GOT3 (cell line): ENCODE measurements around the gene ELAVL1.
A peak's percentile ranks its signal among the peaks of the same experiment; 100 is the strongest.
"Not testable (repeated sequence)": the region's sequence is repeated elsewhere in the genome, so short reads cannot be mapped to it uniquely, and the experiment has no call there.

Source experiments
- DNase-seq: peaks from one replicate; lab custom pipeline; 2025; ENCODE audit warnings: mixed read lengths; lab: John Stamatoyannopoulos, UW

The ELAVL1 gene

GRCh38 chr19:8005534-8006256 lies at the start of gene ELAVL1:
TSS of gene ELAVL1 (minus strand) at chr19:8005641. CDS start at chr19:7991815, 13,826 bp downstream.
- peak; percentile 79 for DNase-seq

- DNase-seq = no peak
Observed at GRCh38 chr19:8054169-8054568, 48.7 kb upstream of the ELAVL1 start.

DNA sequence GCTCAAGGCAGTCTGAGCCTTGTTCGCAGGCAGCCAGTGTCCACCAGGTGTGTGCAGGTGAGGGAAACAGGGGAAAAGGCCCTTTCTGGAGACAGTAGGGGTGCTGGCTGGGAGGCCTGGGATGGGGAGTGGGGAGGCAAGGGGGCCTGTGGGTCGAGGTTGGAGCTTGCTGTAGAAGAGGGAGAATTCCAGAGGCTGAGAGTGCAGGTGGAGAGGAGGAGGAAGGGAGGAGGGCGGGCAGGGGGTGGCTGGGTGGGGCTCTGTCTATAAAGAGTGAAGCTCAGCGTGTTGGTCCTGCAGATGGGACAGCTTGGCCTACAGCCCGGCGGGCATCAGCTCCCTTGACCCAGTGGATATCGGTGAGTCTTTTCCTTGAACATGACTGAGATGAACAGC lies 47.0 kb upstream of the ELAVL1 start, which contains the start of gene CCL25:
TSS of gene CCL25 (plus strand) at position 297 of the 396 bp plus-strand sequence. CDS start 290 bp downstream, outside the sequence.
- no peak for DNase-seq

DNA sequence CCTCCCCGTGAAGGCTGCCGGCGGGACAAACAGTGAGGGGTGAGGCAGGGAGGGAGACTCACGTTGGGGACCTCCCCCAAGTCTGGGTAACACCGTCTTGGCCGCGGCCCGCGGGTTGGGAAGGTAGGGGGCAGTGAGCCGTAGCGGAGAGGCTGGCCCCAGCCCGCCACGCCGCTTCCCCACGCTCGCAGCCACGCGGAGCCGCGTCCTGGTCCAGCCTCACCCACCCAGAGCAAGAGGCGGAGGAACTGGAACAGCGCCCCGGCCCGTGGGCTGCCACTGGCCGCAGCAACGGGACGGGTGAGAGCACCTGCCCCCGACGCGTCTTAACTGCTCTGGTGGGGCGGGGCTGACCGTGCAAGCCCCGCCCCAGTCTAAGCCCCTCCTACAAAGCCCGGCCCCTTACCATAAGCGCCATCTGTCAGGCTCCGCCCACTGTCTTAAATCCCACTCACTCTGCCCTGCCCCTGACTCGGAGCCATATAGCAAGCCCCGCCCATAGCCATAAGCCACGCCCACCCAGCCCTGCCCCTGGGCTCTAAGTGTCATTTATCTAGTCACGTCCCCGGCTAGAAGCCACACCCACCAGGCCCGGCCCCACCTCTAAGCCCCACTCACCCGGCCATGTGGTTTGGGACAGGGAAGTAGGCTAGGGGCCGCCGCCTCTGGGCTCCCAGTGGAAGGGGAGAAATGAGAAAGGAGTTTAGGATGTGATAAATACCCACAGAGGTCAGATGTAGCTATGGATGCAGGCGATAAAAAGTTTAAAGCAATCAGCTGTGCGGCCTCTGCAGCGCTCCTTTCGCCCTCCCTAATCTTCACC lies 45.0 kb upstream of the ELAVL1 start:
- DNase-seq = no peak

DNA sequence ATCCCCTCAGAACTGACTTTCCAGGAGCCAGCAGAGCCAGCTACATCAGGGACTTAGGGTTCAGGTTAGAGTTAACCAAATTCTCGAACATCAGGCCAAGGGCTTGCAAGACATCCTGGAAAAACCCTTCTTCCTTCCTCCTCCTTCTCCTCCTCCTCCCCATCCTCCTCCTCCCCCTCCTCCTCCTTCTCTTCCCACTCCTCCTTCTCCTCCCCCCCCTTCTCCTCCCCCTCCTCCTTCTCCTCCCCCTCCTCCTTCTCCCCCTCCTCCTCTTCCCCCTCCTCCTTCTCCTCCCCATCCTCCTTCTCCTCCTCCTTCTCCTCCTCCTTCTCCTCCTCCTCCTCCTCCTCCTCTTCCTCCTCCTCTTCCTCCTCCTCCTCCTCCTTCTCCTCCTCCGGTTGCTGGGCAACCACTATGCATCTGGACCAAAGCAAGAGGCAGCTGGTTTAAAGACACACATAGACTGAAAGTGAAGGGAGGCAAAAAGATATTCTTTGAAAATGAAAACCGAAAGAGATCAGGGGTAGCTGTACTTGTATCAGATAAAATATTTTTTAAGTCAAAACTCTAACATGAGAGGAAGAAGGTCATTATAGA lies 41.2 kb upstream of the ELAVL1 start:
- DNase-seq = no peak

DNA sequence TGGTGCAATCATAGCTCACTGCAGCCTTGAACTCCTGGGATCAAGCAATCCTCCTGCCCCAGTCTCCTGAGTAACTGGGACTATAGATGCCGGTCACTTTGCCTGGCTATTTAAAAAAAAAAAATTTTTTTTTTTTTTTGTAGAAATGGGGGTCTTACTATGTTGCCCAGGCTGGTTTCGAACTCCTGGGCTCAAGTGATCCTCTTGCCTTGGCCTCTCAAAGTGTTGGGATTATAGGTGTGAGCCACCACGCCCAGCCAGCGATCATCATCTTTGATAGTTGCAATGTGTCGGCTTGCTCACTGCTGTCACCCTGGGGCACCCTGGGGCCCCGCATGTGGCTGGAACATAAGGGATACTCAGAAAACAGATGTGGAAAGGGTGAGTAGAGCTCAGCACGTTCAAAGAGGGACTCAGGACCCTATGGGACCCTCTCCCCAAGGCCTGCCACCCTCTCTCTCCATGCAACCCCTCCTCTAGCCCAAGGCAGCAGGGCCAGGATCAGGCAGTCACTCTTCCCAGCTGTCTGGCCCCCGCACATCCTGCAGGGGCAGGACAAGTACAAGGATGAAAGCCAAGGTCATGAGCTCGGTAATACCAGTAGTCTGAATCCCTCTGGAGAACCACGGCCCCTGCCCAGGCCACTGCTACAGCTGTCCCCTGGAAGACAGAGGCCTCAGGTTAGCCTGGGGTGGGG lies 40.6 kb upstream of the ELAVL1 start:
- no peak for DNase-seq

DNA sequence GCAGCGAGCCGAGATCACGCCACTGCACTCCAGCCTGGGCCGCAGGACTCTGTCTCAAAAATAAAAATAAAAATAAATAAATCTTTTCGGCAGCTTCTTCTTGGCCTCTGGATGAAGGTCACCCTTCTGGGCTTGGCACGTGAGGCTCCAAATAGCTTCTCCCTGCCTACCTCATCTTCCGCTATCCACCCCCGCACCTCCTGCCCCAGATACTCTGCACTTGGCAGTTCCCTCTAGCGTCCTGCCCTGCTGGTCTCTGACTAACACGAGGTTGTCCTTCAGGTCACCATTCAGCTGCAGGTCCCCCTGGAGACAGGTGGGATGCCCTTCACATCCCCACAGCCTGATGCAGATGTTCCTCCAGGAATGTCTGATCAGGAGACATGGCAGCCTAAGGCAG lies 38.6 kb upstream of the ELAVL1 start:
- no peak for DNase-seq

GRCh38 chr19:8042900-8043299 lies 37.5 kb upstream of the ELAVL1 start:
- no peak for DNase-seq

- DNase-seq = no peak
Observed at GRCh38 chr19:8041531-8041931, 36.1 kb upstream of the ELAVL1 start.

GRCh38 chr19:8039231-8039630 lies 33.8 kb upstream of the ELAVL1 start:
- DNase-seq = no peak

GRCh38 chr19:8038815-8039214 lies 33.4 kb upstream of the ELAVL1 start:
- no peak for DNase-seq

- no peak for DNase-seq
Observed at GRCh38 chr19:8036434-8037099, 31.1 kb upstream of the ELAVL1 start.

DNA sequence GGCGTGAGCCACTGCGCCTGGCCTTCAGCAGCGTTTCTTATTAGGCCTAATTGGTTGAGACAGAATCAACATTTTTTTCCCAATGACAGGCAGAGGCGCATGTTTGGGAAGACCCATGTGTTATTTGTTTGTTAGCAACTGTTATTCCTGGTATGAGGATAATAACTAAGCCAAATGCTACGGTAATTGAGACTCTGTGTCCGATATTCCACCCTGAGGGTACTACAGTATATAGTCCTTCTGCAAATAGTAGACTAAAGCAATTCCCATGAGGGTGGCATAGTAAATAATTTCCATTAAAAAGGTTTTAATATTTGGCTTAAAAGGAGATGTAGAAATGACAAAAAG lies 28.7 kb upstream of the ELAVL1 start:
- no peak for DNase-seq

GRCh38 chr19:8033287-8034177 lies 28.1 kb upstream of the ELAVL1 start:
- DNase-seq = not testable (repeated sequence)

DNA sequence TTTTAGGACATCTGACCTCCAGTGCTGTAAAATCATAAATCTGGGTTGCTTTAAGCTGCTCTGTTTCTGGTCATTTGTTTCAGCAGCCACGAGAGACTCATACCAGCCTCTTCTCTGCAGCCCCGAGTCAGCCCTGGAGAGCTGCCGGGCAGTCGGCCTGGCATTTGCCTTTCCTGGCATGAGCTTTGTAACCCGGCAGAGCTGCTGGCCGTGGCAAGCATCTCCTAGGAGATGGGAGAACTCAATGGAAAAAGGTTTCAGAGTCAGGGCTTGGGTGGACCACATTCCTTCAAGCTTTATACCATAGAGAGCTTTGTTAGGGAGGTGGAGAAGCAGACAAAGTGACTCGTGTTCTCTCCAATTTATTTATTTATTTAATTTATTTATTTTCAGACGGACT lies 25.5 kb upstream of the ELAVL1 start:
- no peak for DNase-seq

GRCh38 chr19:8028951-8029491 lies 23.6 kb upstream of the ELAVL1 start:
- DNase-seq = no peak

GRCh38 chr19:8025316-8025715 lies 19.9 kb upstream of the ELAVL1 start:
- DNase-seq = no peak

DNA sequence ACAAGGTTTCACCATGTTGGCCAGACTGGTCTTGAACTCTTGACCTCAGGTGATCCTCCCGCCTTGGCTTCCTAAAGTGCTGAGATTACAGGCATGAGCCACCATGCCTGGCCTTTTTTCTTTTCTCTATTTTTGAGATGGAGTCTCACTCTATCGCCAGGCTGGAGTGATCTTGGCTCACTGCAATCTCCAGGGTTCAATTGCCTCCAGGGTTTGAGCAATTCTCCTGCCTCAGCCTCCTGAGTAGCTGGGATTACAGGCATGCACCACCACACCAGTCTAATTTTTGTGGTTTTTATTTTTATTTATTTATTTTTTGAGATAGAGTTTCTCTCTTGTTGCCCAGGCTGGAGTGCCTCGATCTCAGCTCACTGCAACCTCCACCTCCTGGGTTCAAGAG lies 18.8 kb upstream of the ELAVL1 start:
- not testable (repeated sequence) for DNase-seq

- DNase-seq = no peak
Observed at GRCh38 chr19:8023371-8023770, 17.9 kb upstream of the ELAVL1 start.

DNA sequence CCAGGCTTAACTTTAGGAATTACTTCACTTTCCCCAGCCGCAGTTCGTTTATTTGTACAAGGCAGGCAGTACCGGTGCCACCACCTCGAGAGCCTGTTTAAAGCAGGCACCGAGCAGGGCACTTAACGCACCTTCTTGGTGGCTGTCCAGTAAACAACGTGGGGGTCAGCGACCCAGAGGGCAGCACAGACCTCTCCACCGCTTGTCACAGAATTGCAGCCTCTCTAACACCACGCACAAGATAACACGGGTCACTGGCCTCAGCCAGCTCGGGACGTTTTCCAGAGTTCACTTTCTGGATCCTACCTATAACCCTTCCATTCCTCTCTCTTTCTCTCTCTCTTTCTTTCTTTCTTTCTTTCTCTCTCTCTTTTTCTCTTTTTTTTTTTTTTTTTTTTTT lies 16.8 kb upstream of the ELAVL1 start:
- no peak for DNase-seq
